SK-N-SH treated with all-trans-retinoic acid at 6 μM for 48 hours (cell line): ENCODE results near the gene NACAD.

Source experiments
- CSDC2 ChIP-seq: fragments of 250-450 bp; sonication (Bioruptor Pico); IDR thresholded peaks from 2 replicates; pipeline ENCODE4 v1.5.0; 2020; ENCODE audit warnings: mild to moderate bottlenecking, moderate library complexity
- ESRRG ChIP-seq: fragments of 250-450 bp; sonication (Bioruptor Pico); IDR thresholded peaks from 2 replicates; pipeline ENCODE4 v1.6.1; 2021; ENCODE audit warnings: mild to moderate bottlenecking
- OSR1 ChIP-seq: fragments of 250-450 bp; sonication (Bioruptor Pico); IDR thresholded peaks from 2 replicates; pipeline ENCODE4 v1.8.0; 2022; ENCODE audit warnings: moderate library complexity, mild to moderate bottlenecking, inconsistent platforms
- PPARA ChIP-seq: fragments of 250-450 bp; sonication (Bioruptor Pico); IDR thresholded peaks from 2 replicates; pipeline ENCODE4 v1.5.0; 2020; ENCODE audit warnings: mild to moderate bottlenecking, borderline replicate concordance
- RARB ChIP-seq: fragments of 250-450 bp; sonication (Bioruptor Pico); IDR thresholded peaks from 2 replicates; pipeline ENCODE4 v1.8.0; 2021; ENCODE audit warnings: mild to moderate bottlenecking, moderate library complexity
- SNAI2 ChIP-seq: fragments of 250-450 bp; sonication (Bioruptor Pico); IDR thresholded peaks from 2 replicates; pipeline ENCODE4 v1.5.0; 2020; ENCODE audit warnings: mild to moderate bottlenecking, moderate library complexity
- TCF4 ChIP-seq: fragments of 250-450 bp; sonication (Bioruptor Pico); IDR thresholded peaks from 2 replicates; pipeline ENCODE4 v1.8.0; 2021; ENCODE audit warnings: mild to moderate bottlenecking, moderate library complexity, borderline replicate concordance
- TSHZ2 ChIP-seq: fragments of 250-450 bp; sonication (Bioruptor Pico); IDR thresholded peaks from 2 replicates; pipeline ENCODE4 v1.5.0; 2020; ENCODE audit warnings: mild to moderate bottlenecking, moderate library complexity
- ZC3H10 ChIP-seq: fragments of 250-450 bp; sonication (Bioruptor Pico); IDR thresholded peaks from 2 replicates; pipeline ENCODE4 v1.5.1; 2021; ENCODE audit warnings: mild to moderate bottlenecking, moderate library complexity
- ZFP30 ChIP-seq: fragments of 450-650 bp; formaldehyde crosslinking; IDR thresholded peaks from 2 replicates; pipeline ENCODE4 v1.5.0; 2022; ENCODE audit warnings: mild to moderate bottlenecking, moderate library complexity
- ZNF565 ChIP-seq: fragments of 450-650 bp; formaldehyde crosslinking; conservative IDR thresholded peaks from 2 replicates; pipeline ENCODE4 v1.5.0; 2020; ENCODE audit warnings: low read depth, mild to moderate bottlenecking, moderate library complexity
- ZNF70 ChIP-seq: fragments of 450-650 bp; formaldehyde crosslinking; IDR thresholded peaks from 2 replicates; pipeline ENCODE4 v1.5.0; 2020; ENCODE audit warnings: mild to moderate bottlenecking, moderate library complexity
- TF ChIP-seq, protein P1 (sequence below): fragments of 250-450 bp; sonication (Bioruptor Pico); IDR thresholded peaks from 2 replicates; pipeline ENCODE4 v1.8.0; 2020; ENCODE audit warnings: mild to moderate bottlenecking, moderate library complexity, borderline replicate concordance

DNA sequence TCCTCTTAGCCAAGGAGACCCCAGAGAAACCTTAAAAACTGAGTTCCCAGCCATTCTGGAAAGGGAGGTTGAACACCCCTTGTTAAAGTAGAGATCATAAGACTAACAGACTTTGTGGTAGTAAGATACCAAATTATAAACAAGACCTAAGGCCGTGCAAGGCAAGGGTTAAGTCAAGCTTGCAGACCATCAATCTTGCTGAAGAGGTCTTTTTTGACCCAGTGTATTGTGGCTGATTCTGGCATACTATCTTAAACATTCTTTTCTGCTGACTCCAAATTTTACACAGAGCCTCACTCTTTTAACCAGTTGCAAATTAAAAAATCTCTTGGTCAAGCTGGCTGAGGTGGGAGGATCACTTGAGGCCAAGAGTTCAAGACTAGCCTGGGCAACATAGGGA, 23.9 kb upstream of the NACAD start:
- TF ChIP-seq RARB: no peak
- TF ChIP-seq ZC3H10 (CRISPR knock-in tag): no peak
- TF ChIP-seq ZNF565: no peak
- TF ChIP-seq ZFP30 (CRISPR knock-in tag): no peak
- no peak for TF ChIP-seq PPARA (CRISPR knock-in tag)
- no peak for TF ChIP-seq TCF4 (CRISPR knock-in tag)
- TF ChIP-seq TSHZ2 (CRISPR knock-in tag): no peak
- TF ChIP-seq OSR1: no peak
- no peak for TF ChIP-seq CSDC2
- TF ChIP-seq ESRRG (CRISPR knock-in tag): no peak
- TF ChIP-seq SNAI2 (CRISPR knock-in tag): no peak
- TF ChIP-seq ZNF70 (CRISPR knock-in tag): no peak
- TF ChIP-seq, protein P1, sequence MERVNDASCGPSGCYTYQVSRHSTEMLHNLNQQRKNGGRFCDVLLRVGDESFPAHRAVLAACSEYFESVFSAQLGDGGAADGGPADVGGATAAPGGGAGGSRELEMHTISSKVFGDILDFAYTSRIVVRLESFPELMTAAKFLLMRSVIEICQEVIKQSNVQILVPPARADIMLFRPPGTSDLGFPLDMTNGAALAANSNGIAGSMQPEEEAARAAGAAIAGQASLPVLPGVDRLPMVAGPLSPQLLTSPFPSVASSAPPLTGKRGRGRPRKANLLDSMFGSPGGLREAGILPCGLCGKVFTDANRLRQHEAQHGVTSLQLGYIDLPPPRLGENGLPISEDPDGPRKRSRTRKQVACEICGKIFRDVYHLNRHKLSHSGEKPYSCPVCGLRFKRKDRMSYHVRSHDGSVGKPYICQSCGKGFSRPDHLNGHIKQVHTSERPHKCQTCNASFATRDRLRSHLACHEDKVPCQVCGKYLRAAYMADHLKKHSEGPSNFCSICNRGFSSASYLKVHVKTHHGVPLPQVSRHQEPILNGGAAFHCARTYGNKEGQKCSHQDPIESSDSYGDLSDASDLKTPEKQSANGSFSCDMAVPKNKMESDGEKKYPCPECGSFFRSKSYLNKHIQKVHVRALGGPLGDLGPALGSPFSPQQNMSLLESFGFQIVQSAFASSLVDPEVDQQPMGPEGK (CRISPR knock-in tag): no peak
